ENCODE measurements around the gene PLEK2.
"Not testable (repeated sequence)": the region's sequence is repeated elsewhere in the genome, so short reads cannot be mapped to it uniquely, and the experiment has no call there.

The PLEK2 gene

GRCh38 chr14:67410313-67410712 lies 1.7 kb downstream of the PLEK2 start:
- Histone ChIP-seq H3K4me3 (ENCODE audit: low read depth, low read length, poor library complexity, severe bottlenecking) (no peak overlapping the region), H3K79me2 (ENCODE audit: insufficient read depth, low read length) (no peaks in the 10 kb centered on the region), H3K4me2 (ENCODE audit: low read length) (no peak overlapping the region), H3K27me3 (ENCODE audit: insufficient read depth, low read length) (no peaks in the 10 kb centered on the region), H3K4me1 (ENCODE audit: insufficient read depth, low read length, severe bottlenecking) (no peaks in the 10 kb centered on the region), H3F3A (ENCODE audit: insufficient read depth, low read length) (no peaks in the 10 kb centered on the region), H3K36me3 (ENCODE audit: insufficient read depth, low read length) (no peaks in the 10 kb centered on the region), H3K9ac (ENCODE audit: low read length) (no peak overlapping the region), H4K20me1 (ENCODE audit: insufficient read depth, low read length) (no peaks in the 10 kb centered on the region), H3K27ac (ENCODE audit: low read depth, low read length, poor library complexity, severe bottlenecking) (no peak overlapping the region), H2AFZ (ENCODE audit: low read length) (no peak overlapping the region), H3K9me2 (ENCODE audit: low read depth, low read length) (no peaks in the 10 kb centered on the region), H3K9me3 (ENCODE audit: low read length) (no peaks in the 10 kb centered on the region)
- TF ChIP-seq, protein P1, sequence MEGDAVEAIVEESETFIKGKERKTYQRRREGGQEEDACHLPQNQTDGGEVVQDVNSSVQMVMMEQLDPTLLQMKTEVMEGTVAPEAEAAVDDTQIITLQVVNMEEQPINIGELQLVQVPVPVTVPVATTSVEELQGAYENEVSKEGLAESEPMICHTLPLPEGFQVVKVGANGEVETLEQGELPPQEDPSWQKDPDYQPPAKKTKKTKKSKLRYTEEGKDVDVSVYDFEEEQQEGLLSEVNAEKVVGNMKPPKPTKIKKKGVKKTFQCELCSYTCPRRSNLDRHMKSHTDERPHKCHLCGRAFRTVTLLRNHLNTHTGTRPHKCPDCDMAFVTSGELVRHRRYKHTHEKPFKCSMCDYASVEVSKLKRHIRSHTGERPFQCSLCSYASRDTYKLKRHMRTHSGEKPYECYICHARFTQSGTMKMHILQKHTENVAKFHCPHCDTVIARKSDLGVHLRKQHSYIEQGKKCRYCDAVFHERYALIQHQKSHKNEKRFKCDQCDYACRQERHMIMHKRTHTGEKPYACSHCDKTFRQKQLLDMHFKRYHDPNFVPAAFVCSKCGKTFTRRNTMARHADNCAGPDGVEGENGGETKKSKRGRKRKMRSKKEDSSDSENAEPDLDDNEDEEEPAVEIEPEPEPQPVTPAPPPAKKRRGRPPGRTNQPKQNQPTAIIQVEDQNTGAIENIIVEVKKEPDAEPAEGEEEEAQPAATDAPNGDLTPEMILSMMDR (IDR thresholded peaks at IDR 0.05; ENCODE audit: low read length) = no peak
- TF ChIP-seq EZH2 (IDR thresholded peaks at IDR 0.05; ENCODE audit: borderline replicate concordance, low read length) = no peak

- Histone ChIP-seq H3K4me1 (ENCODE audit: insufficient read depth, low read length, severe bottlenecking) (no peaks in the 10 kb centered on the region), H3K27ac (ENCODE audit: low read depth, low read length, poor library complexity, severe bottlenecking) (no peak overlapping the region), H3K9me3 (ENCODE audit: low read length) (no peaks in the 10 kb centered on the region), H3K27me3 (ENCODE audit: insufficient read depth, low read length) (no peaks in the 10 kb centered on the region), H3K4me3 (ENCODE audit: low read depth, low read length, poor library complexity, severe bottlenecking) (no peak overlapping the region), H3K79me2 (ENCODE audit: insufficient read depth, low read length) (no peaks in the 10 kb centered on the region), H3K36me3 (ENCODE audit: insufficient read depth, low read length) (no peaks in the 10 kb centered on the region), H3K9ac (ENCODE audit: low read length) (no peak overlapping the region), H3F3A (ENCODE audit: insufficient read depth, low read length) (no peaks in the 10 kb centered on the region), H3K9me2 (ENCODE audit: low read depth, low read length) (no peaks in the 10 kb centered on the region), H3K4me2 (ENCODE audit: low read length) (no peak overlapping the region), H2AFZ (ENCODE audit: low read length) (no peak overlapping the region), H4K20me1 (ENCODE audit: insufficient read depth, low read length) (no peaks in the 10 kb centered on the region)
- TF ChIP-seq, protein P1 (IDR thresholded peaks at IDR 0.05; ENCODE audit: low read length) = no peak
- TF ChIP-seq EZH2 (IDR thresholded peaks at IDR 0.05; ENCODE audit: borderline replicate concordance, low read length) = no peak
Measured at GRCh38 chr14:67409461-67409860, 2.5 kb downstream of the PLEK2 start.

DNA sequence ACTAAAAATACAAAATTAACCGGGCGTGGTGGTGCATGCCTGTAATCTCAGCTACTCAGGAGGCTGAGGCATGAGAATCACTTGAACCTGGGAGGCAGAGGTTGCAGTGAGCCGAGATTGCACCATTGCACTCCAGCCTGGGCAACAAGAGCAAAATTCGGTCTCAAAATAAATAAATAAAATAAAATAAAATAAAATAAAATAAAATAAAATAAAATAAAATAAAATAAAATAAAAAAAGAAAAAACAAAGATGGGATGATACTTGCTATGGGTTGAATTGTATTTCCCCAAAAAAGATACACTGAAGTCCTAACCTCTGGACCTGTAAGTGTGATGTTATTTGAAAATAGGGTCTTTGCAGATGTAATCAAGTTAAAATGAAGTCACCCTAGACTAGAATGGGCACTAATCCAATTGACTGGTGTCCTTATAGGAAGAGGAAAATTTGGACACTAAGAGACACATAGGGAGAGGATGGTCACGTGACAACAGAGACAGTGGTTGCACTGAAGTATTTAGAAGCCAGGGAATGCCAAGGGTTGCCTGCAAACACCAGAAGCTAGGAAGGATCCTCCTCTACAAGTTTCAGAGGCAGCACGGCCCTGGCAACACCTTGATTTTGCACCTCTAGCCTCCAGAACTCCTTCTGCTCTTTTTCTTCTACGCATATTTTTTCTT lies 3.7 kb downstream of the PLEK2 start:
- not testable (repeated sequence) for H3K9me2 ChIP-seq (ENCODE audit: low read depth, low read length); H3K9me3 ChIP-seq (ENCODE audit: low read length); H3K4me3 ChIP-seq (ENCODE audit: low read depth, low read length, poor library complexity, severe bottlenecking); H3F3A ChIP-seq (ENCODE audit: insufficient read depth, low read length); H3K27me3 ChIP-seq (ENCODE audit: insufficient read depth, low read length); H3K79me2 ChIP-seq (ENCODE audit: insufficient read depth, low read length); H4K20me1 ChIP-seq (ENCODE audit: insufficient read depth, low read length); H3K4me2 ChIP-seq (ENCODE audit: low read length); H2AFZ ChIP-seq (ENCODE audit: low read length); H3K4me1 ChIP-seq (ENCODE audit: insufficient read depth, low read length, severe bottlenecking); H3K9ac ChIP-seq (ENCODE audit: low read length); H3K36me3 ChIP-seq (ENCODE audit: insufficient read depth, low read length); H3K27ac ChIP-seq (ENCODE audit: low read depth, low read length, poor library complexity, severe bottlenecking)

GRCh38 chr14:67405771-67406170 lies 6.2 kb downstream of the PLEK2 start:
- no peak overlapping the region for H3K4me2 ChIP-seq (ENCODE audit: low read length)
- no peaks in the 10 kb centered on the region for H3K27me3 ChIP-seq (ENCODE audit: insufficient read depth, low read length)
- no peaks in the 10 kb centered on the region for H3K9me2 ChIP-seq (ENCODE audit: low read depth, low read length)
- H3K79me2 ChIP-seq (ENCODE audit: insufficient read depth, low read length) = no peaks in the 10 kb centered on the region
- H3K36me3 ChIP-seq (ENCODE audit: insufficient read depth, low read length) = no peaks in the 10 kb centered on the region
- H3K9me3 ChIP-seq (ENCODE audit: low read length) = no peaks in the 10 kb centered on the region
- no peak overlapping the region for H3K27ac ChIP-seq (ENCODE audit: low read depth, low read length, poor library complexity, severe bottlenecking)
- no peak overlapping the region for H2AFZ ChIP-seq (ENCODE audit: low read length)
- no peaks in the 10 kb centered on the region for H3K4me1 ChIP-seq (ENCODE audit: insufficient read depth, low read length, severe bottlenecking)
- no peak overlapping the region for H3K9ac ChIP-seq (ENCODE audit: low read length)
- no peaks in the 10 kb centered on the region for H4K20me1 ChIP-seq (ENCODE audit: insufficient read depth, low read length)
- no peak overlapping the region for H3K4me3 ChIP-seq (ENCODE audit: low read depth, low read length, poor library complexity, severe bottlenecking)
- no peaks in the 10 kb centered on the region for H3F3A ChIP-seq (ENCODE audit: insufficient read depth, low read length)
- TF ChIP-seq, protein P1 (IDR thresholded peaks at IDR 0.05; ENCODE audit: low read length) = no peak
- TF ChIP-seq EZH2 (IDR thresholded peaks at IDR 0.05; ENCODE audit: borderline replicate concordance, low read length) = no peak
